BLaER1 treated with 17β-estradiol and CSF1 and Interleukin-3, amounts not matched to agents 10 nM and 100 nM (cell line): ENCODE data around the gene TMEM132D.

ENCODE experiments used
- H3K27ac ChIP-seq, 11 experiments: shearing (Covaris generic); formaldehyde crosslinking; 2 replicates each; pipeline ENCODE4 v1.8.1; 2022
- H3K27me3 ChIP-seq, 11 experiments: shearing (Covaris generic); formaldehyde crosslinking; 2 replicates each; pipeline ENCODE4 v1.8.1; 2022
- H3K36me3 ChIP-seq, 11 experiments: shearing (Covaris generic); formaldehyde crosslinking; 2 replicates each; pipeline ENCODE4 v1.8.1; 2022
- H3K4me1 ChIP-seq, 10 experiments: shearing (Covaris generic); formaldehyde crosslinking; 2 replicates each; pipeline ENCODE4 v1.8.1; 2022
- H3K4me2 ChIP-seq, 11 experiments: shearing (Covaris generic); formaldehyde crosslinking; 2 replicates each; pipeline ENCODE4 v1.8.1; 2022
- H3K4me3 ChIP-seq, 10 experiments: shearing (Covaris generic); formaldehyde crosslinking; 2 replicates each; pipeline ENCODE4 v1.8.1; 2022
- H3K9ac ChIP-seq, 11 experiments: shearing (Covaris generic); formaldehyde crosslinking; 2 replicates each; pipeline ENCODE4 v1.8.1; 2022
- H3K9me3 ChIP-seq, 11 experiments: shearing (Covaris generic); formaldehyde crosslinking; replicated peaks in 1 of 11; 2 replicates each; pipeline ENCODE4 v1.8.1; 2022
- H4K20me1 ChIP-seq, 11 experiments: shearing (Covaris generic); formaldehyde crosslinking; 2 replicates each; pipeline ENCODE4 v1.8.1; 2022
- Cebpa-rat ChIP-seq, 11 experiments: shearing (Covaris generic); IDR thresholded peaks; 2 replicates each; pipeline ENCODE4 v1.8.1; 2022

The TMEM132D gene

DNA sequence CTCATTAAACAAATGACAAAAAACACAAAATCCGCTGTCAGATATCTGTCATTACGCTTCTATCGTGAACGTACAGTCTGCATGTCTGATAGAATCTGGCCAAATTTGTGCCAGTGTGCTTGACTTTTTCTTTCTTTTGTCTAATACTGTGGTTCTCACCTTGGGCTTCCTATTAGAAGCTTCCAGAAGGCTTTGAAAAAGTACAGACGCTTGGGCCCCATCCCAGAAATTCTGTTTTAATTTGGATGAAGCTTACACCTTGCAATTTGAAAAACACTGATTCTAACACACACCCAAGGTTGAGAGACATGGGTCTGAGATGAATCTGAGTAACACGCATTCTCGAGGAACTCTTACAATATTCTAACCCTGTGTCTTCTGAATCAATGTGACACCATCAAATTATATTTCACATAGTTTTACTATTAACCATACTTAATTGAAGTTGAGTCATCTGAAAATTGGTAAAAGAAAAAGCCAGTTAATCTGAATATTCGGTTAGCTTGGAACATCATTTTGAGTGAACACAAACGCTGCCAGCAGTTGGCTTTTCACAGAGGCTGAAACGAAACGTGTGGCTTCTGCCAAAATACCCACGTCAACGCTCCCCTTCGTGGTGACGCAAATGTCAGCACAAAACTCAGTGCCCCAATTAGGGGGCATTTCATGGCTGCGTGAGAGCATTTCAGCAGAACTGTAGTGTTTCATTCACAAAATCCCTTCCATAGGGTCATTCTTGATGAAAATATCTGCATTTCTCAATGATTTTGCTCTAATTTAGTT is 420.5 kb downstream of the TMEM132D start:
- Histone ChIP-seq H3K27me3 (no peaks in the 10 kb centered on the region), H3K9ac (no peak overlapping the region), H3K27ac (no peak overlapping the region), H3K4me1 (no peaks in the 10 kb centered on the region), H3K4me2 (no peak overlapping the region), H3K4me3 (no peak overlapping the region), H3K9me3 (no peaks in the 10 kb centered on the region; a peak in 1 of 22 replicates), H3K36me3 (no peaks in the 10 kb centered on the region), H4K20me1 (no peaks in the 10 kb centered on the region)
- TF ChIP-seq Cebpa-rat (IDR thresholded peaks at IDR 0.05): no peak

DNA sequence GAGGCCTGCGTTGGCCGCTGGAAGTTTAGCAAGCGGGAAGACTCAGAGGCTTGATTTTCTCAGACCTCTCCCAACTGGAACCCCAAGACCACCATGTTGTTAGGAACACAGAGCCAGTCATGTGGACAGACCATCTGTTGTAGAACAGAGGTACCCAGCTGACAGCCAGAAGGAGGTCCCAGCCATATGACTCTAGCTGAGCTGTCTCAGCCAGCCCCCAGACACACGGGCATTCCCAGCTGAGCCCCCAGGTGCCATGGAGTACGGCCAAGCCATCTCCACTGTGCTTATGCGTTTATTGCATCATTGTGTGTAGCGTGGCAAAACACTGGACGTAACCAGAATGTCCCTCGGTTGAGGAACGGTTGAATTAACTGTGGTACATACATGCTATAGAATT is 421.9 kb downstream of the TMEM132D start:
- H3K27ac ChIP-seq: no peak overlapping the region
- H3K4me1 ChIP-seq: no peaks in the 10 kb centered on the region
- H3K36me3 ChIP-seq: no peaks in the 10 kb centered on the region
- no peaks in the 10 kb centered on the region for H4K20me1 ChIP-seq
- no peak overlapping the region for H3K4me2 ChIP-seq
- TF ChIP-seq Cebpa-rat (IDR thresholded peaks at IDR 0.05): no peak
- no peaks in the 10 kb centered on the region for H3K27me3 ChIP-seq
- no peaks in the 10 kb centered on the region; a peak in 1 of 22 replicates for H3K9me3 ChIP-seq
- no peak overlapping the region for H3K9ac ChIP-seq
- no peak overlapping the region for H3K4me3 ChIP-seq

- Histone ChIP-seq H3K27ac (no peak overlapping the region), H3K9ac (no peak overlapping the region), H3K36me3 (no peaks in the 10 kb centered on the region), H4K20me1 (no peaks in the 10 kb centered on the region), H3K27me3 (no peaks in the 10 kb centered on the region), H3K4me2 (no peak overlapping the region), H3K9me3 (no peaks in the 10 kb centered on the region), H3K4me3 (no peak overlapping the region), H3K4me1 (no peaks in the 10 kb centered on the region)
- no peak for TF ChIP-seq Cebpa-rat (IDR thresholded peaks at IDR 0.05)
Measured at GRCh38 chr12:129470196-129470595, 433.6 kb downstream of the TMEM132D start.

DNA sequence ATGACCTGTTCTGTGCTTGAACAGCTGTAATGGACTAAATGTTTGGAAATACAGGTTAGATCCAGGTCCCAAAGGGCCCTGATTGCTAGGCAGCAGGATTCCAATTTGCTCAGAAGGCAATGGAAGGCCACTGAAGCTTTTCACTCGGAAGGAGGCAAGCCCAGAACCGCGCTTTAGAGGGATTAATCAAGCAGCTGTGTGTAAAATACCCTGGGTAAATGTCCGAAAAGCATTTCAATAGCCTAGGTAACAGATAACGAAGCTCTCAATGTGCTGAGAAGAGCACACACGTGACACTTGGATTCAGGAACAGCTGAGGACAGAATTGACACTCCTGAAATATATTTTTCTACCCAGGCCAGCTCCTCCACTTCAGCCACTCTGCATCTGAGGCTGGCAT is 436.1 kb downstream of the TMEM132D start:
- Histone ChIP-seq H4K20me1 (no peaks in the 10 kb centered on the region), H3K9ac (no peak overlapping the region), H3K4me2 (no peak overlapping the region), H3K27me3 (no peaks in the 10 kb centered on the region), H3K4me3 (no peak overlapping the region), H3K36me3 (no peaks in the 10 kb centered on the region), H3K9me3 (no peaks in the 10 kb centered on the region), H3K27ac (no peak overlapping the region), H3K4me1 (no peaks in the 10 kb centered on the region)
- TF ChIP-seq Cebpa-rat (IDR thresholded peaks at IDR 0.05): no peak

DNA sequence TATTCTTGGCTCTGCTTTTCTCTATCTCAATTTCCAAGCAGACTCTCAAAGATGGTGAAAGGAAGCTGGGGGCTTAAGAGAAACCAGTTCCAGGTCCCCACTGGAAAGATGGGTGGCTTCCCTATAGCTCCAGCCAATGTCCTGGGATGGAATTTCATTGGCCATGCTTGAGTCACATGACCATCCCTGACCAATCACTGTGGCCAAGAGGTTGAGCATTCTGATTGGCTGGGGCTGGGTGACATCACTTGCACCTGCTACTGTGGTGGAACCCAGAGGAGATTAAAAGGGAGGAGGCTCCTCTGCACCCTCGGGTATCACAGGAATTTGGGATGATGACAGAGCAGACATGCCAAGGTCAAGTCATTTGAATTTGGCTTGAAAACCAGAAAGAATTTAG is 436.5 kb downstream of the TMEM132D start:
- Histone ChIP-seq H3K4me2 (no peak overlapping the region), H4K20me1 (no peaks in the 10 kb centered on the region), H3K27me3 (no peaks in the 10 kb centered on the region), H3K4me1 (no peaks in the 10 kb centered on the region), H3K9ac (no peak overlapping the region), H3K9me3 (no peaks in the 10 kb centered on the region), H3K4me3 (no peak overlapping the region), H3K27ac (no peak overlapping the region), H3K36me3 (no peaks in the 10 kb centered on the region)
- no peak for TF ChIP-seq Cebpa-rat (IDR thresholded peaks at IDR 0.05)

- no peak overlapping the region for H3K27ac ChIP-seq
Measured at GRCh38 chr12:129466499-129466898, 437.3 kb downstream of the TMEM132D start.

GRCh38 chr12:129459886-129460285 is 443.9 kb downstream of the TMEM132D start:
- H4K20me1 ChIP-seq: no peaks in the 10 kb centered on the region
- no peak overlapping the region for H3K4me3 ChIP-seq
- no peak overlapping the region for H3K9ac ChIP-seq
- no peaks in the 10 kb centered on the region for H3K9me3 ChIP-seq
- no peak for TF ChIP-seq Cebpa-rat (IDR thresholded peaks at IDR 0.05)
- no peaks in the 10 kb centered on the region for H3K27me3 ChIP-seq
- H3K4me2 ChIP-seq: no peak overlapping the region
- H3K4me1 ChIP-seq: no peaks in the 10 kb centered on the region
- no peak overlapping the region for H3K27ac ChIP-seq
- H3K36me3 ChIP-seq: no peaks in the 10 kb centered on the region

More at GRCh38 chr12:129466499-129466898, 437.3 kb downstream of the TMEM132D start:
- TF ChIP-seq Cebpa-rat (IDR thresholded peaks at IDR 0.05): no peak
- Histone ChIP-seq H4K20me1 (no peaks in the 10 kb centered on the region), H3K36me3 (no peaks in the 10 kb centered on the region), H3K27me3 (no peaks in the 10 kb centered on the region), H3K9me3 (no peaks in the 10 kb centered on the region), H3K4me3 (no peak overlapping the region), H3K4me2 (no peak overlapping the region), H3K9ac (no peak overlapping the region), H3K4me1 (no peaks in the 10 kb centered on the region)

DNA sequence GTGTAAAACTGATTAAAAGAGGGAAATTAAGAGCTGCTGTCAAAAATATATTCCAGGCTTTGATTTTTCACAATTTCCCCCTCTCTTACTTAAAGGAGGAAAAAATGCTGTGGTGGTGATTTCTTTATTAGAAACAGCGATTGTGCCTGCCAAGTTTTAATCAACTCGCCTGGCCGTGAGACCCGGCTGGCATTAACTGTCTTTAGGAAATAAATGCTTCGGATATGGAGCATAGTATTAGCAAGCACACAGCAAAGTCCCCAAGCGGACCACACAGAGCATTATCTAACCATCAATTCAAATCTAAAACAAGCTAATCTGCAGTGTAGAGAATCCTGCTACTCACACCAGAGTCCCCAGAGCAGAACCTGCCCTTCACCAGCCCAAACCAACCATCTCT is 457.1 kb downstream of the TMEM132D start:
- Histone ChIP-seq H4K20me1 (no peaks in the 10 kb centered on the region), H3K27me3 (no peaks in the 10 kb centered on the region), H3K27ac (no peak overlapping the region), H3K9me3 (no peaks in the 10 kb centered on the region), H3K4me2 (no peak overlapping the region), H3K4me3 (no peak overlapping the region), H3K9ac (no peak overlapping the region), H3K4me1 (no peaks in the 10 kb centered on the region), H3K36me3 (no peaks in the 10 kb centered on the region)
- no peak for TF ChIP-seq Cebpa-rat (IDR thresholded peaks at IDR 0.05)

- Histone ChIP-seq H3K9ac (no peak overlapping the region), H3K27me3 (no peaks in the 10 kb centered on the region), H3K9me3 (peaks cover 0 to 7% (median 0%) of the 10 kb centered on the region in 11 experiments; a peak in 3 of 22 replicates), H3K27ac (no peak overlapping the region), H3K4me1 (no peaks in the 10 kb centered on the region), H3K4me3 (no peak overlapping the region), H3K4me2 (no peak overlapping the region), H4K20me1 (no peaks in the 10 kb centered on the region), H3K36me3 (no peaks in the 10 kb centered on the region)
- no peak for TF ChIP-seq Cebpa-rat (IDR thresholded peaks at IDR 0.05)
Measured at GRCh38 chr12:129440278-129440677, 463.5 kb downstream of the TMEM132D start.

DNA sequence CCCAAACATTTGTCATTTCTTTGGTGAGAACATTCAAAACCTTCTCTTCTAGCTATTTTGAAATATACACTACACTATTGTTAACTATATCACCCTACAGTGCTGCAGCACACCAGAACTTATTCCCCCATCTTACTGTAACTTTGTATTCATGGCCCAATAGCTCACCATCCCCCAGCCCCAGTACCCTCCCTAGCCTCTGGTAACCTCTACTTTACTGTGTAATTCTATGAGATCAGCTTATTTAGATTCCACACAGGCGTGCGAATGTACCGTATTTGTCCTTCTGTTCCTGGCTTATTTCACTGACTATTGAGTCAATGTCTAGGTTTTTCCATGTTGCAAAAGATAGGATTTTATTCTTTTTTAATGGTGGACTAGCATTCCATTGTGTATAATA is 469.0 kb downstream of the TMEM132D start:
- H3K4me3 ChIP-seq: no peak overlapping the region
- H3K36me3 ChIP-seq: no peaks in the 10 kb centered on the region
- H3K27me3 ChIP-seq: no peaks in the 10 kb centered on the region
- no peak for TF ChIP-seq Cebpa-rat (IDR thresholded peaks at IDR 0.05)
- no peaks in the 10 kb centered on the region for H4K20me1 ChIP-seq
- no peak overlapping the region for H3K9ac ChIP-seq
- H3K27ac ChIP-seq: no peak overlapping the region
- no peaks in the 10 kb centered on the region for H3K4me1 ChIP-seq
- H3K9me3 ChIP-seq: peaks cover 0 to 7% (median 0%) of the 10 kb centered on the region in 11 experiments; a peak in 3 of 22 replicates
- H3K4me2 ChIP-seq: no peak overlapping the region
